ENCODE measurements around the gene CNTN2.

Gene CNTN2

DNA sequence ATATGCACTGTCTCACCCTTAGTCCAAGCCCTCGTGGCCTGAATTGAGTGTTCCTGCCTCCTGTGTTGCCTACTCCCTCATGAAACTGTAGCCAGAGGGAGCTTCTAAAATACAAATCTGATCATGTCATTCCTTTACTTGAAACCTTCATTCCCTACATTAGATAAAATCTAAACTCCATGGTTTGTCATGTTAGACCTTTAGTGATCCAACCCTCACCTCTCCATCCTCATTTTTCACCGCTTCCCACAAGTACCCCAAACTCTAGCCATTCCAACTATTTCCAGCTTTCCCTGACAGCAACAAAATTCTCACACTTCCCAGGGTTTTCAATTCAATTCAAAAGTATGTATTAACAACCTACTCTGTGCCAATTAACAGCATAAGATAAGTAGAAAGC is 18.3 kb upstream of the CNTN2 start:
- no peak for DNase-seq (ENCODE audit: low read depth in 2 of 2)

- DNase-seq (ENCODE audit: low read depth in 2 of 2): no peak
Observed at GRCh38 chr1:205025239-205025638, 17.8 kb upstream of the CNTN2 start.

- DNase-seq (ENCODE audit: low read depth in 2 of 2): no peak
Observed at GRCh38 chr1:205026181-205026580, 16.8 kb upstream of the CNTN2 start.

DNA sequence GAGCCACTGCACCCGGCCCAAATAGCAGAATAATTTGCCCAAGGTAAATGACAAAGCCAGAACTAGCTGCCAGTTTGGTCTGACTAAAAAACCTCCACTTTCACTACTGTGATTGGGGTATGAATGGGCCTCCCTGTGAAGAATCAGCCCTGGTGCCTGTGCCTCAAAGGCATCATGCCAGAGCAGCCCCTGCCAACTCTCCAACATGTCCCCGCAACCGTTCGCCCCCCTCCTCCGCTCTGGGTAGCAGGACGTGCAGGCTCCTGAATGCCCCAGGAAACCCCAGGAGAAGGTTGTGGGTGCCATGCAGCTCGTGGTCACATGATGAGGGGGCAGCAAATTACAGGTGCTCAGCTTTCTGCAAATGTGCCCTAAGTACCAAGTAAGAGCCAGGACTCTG is 14.6 kb upstream of the CNTN2 start:
- no peak for DNase-seq (ENCODE audit: low read depth in 2 of 2)

DNA sequence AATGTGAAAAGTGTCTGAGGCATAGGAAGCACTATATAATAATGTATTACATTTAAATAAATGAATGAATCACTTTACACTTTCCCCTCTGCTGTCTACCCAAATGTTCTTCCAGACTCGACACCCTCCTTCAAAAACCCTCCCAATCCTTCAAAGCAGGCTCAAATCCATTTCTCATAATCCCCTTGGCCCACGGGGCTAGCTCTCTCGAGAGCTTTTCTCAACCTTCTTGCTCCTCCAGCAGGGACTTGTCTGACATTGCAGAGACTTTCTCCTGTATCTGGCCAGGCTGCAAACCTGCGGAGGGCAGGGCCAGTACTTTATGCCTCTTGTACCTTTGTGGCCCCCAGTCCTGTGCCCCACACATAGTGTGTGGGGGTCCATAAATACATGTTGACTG is 14.1 kb upstream of the CNTN2 start:
- no peak for DNase-seq (ENCODE audit: low read depth in 2 of 2)

- no peak for DNase-seq (ENCODE audit: low read depth in 2 of 2)
Observed at GRCh38 chr1:205030241-205030640, 12.8 kb upstream of the CNTN2 start.

DNA sequence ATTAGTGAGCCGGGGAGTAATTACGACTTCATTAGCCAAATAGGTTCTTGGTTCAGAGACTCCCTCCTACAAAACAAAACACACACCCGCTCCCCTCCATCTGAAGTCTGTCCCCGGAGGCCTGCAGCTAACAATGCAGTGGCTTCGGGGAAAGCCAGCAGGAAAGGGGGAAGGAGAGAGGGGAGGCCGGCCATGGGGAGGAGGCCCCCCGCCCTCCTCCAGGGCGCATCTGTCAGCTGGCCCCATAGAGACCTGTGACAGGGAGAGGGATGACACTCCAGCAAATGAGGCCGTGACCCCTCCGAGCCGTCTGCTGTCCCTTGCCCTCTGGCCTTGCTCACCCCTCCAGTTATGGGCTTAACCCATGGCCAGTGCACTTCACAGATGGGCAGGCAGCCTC is 12.1 kb upstream of the CNTN2 start:
- DNase-seq (ENCODE audit: low read depth in 2 of 2): no peak

DNA sequence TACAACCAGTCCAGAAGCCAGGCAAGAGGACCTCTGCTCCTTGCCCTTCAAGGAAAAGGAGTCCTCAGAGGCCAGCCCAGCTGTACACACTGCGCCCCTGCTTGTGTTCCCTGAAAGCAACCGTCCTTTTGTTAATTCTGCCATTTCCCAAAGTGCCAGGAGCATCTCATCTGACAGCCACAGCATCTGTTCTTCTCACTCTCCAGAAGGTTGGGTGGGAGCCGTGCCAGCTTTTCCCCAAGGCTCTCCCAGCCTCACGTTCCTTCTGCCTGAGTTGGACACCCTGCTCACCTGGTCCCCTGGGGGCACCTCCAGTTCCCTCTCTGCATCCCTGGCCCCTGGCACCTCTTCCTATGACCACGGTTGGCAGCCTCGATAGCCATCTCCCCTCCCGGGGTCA is 10.5 kb upstream of the CNTN2 start:
- DNase-seq (ENCODE audit: low read depth in 2 of 2): no peak

DNA sequence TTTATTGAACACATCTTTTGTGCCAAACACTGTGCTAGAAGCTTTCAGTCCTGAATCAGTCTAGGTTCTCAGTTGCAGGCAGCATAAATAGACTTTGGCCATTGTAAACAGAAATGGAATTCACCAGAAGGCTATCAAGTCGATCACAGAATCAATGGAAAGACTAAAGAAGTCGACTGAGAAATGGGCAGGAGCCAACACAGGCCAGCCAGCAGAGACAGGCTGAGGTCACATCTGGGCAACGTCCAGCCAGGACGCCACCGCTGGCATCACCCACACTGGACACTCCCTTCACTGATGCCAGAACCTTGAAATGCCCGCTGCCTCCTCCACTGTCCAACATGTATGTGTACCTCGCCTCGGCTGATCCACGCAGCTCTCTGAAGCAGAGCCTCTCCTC is 5.5 kb upstream of the CNTN2 start:
- no peak for DNase-seq (ENCODE audit: low read depth in 2 of 2)

DNA sequence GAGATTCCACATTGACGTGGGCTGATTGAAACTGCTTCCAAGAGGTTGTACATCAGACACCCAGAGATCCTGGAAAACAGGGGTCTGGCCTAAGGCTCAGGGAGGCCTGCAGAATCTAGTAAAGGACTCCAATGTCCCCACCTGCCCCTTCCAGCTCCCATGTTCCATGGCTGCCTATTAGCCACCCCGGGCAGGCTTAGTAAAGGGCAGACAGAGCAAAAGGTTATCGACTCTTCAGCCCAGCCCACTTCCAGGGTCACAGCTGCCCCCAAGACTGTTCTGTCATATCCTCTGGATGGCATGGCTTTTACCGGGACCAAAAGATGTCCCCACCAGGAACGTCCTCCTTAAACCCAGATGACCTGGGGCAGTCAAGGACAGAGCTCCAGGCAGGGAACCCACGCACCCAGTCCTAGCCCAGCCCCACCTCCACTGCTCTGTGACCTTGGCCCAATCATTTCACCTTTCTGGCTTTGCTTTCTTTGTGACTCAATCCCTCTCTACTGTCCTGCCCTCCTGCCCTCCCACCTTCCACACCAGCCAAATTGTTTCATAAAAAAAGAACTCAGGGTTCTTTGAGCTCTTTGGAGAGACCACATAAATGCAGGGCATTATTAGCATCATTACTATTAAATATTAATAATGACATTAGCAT is 4.8 kb upstream of the CNTN2 start:
- DNase-seq (ENCODE audit: low read depth in 2 of 2): no peak

DNA sequence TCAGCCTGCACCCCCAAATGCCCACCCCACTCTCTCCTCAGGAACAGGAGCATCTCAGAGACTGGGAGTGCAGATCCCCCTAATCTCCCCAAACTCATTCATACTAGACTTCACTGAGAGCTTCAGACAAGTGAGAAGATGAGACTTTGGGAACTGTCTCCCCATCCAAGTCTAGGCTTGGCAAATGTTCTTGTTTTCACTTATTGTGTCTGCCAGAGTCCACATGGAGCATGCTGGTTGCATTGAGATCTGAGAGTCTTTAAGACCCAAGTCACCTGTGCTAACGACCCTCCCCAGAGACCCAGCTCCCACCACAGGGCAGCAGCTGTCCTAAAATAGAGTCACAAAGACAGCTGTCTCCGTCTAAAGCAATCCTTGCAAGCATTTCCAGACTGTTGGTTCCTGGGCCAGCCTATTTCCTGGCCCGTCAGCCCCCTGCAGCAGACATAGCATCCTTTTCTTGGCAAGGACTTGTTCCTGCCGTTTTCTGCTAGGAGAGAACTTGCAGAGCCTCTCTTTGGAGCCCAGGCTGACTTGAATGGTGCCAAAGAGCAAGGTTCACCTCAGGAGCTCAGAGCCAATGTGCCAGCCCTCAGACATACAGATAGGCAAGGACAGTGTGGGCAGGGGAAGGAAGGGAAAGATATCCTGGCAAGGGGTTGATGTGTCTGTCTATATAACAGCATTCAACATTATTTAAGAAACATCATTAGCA is 1.9 kb upstream of the CNTN2 start:
- DNase-seq (ENCODE audit: low read depth in 2 of 2): no peak

DNA sequence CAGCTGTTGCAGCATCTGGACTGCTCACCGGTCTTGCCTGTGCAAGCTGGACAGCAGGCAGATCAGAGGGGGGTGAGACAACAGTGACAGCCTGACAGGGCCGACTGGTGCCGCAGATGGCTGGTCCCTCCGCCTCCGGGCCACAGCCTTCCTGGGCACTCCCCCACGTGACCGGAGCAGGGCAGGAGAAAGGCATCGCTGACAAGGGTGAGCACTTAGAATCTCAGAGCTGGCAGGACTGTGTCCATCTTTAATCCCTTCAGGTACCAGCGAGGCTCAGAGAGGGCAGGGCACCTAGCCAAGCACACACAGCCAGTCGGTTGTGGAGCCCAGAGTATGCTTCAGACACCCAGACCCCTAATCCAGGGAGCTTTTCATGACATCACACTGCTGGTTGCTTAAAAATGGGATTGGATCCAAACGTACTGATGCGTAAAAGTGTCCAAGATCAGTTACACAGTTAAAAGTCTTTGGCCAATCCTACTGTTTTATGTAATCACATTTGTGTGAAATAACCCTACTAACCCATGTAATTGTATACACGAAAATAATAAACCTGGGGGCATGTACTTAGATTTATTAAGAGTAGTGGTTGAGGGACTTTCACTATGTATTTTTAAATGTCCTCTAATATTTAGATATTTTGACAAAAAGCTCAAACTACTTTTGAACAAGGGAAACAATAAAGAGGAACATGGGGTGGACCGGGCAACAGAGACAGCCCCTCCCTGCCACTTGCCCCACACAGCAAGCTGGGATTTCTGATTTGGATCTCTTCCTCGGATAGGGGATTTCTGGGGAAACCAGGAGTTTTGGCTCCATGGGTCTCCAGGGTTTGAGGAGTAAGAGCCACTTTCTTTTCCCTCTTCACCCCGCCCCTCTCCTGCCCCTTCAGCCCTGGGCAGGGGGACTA is 758 bp upstream of the CNTN2 start:
- DNase-seq (ENCODE audit: low read depth in 2 of 2): no peak

GRCh38 chr1:205043866-205044265 is 854 bp downstream of the CNTN2 start:
- no peak for DNase-seq (ENCODE audit: low read depth in 2 of 2)

DNA sequence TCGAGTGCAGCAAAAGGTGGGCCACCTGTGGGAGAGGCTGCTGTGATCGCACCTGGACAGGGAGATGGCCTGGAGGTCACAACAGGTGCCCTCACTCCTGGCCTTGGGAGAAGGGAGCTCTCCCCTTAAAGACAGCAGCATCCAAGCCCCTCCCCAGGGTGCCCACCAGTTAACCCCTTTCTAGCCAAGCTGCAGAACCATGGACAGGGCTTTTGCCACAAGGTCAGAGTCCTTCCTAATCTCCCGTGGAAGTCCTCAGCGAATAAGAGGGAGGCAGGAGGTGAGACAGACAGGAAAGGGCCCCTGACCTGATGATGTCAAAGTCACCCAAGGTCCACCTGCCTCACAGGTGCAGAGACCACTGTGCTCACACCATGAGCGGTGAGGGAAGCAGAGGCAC is 1.7 kb downstream of the CNTN2 start:
- no peak for DNase-seq (ENCODE audit: low read depth in 2 of 2)

DNA sequence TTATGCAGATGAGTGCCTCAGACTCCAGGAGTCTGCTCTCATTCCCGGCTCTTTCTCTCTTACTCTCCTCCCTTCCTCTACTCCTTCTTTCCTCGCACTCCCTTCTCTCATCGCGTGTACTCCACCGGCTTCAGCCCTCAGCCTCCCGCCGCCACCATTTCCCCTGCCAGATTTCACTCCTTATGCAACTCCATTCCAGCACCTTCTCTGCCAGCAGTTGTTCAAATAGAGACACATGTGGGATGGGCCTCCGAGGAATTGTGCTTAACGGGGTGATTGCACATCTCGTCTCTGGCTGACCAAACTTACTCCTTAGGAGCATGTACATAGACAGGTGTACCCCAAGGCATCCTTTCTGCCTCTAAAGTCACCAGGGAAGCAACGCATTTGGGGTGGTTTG is 2.1 kb downstream of the CNTN2 start:
- no peak for DNase-seq (ENCODE audit: low read depth in 2 of 2)

- DNase-seq (ENCODE audit: low read depth in 2 of 2): no peak
Observed at GRCh38 chr1:205046870-205047269, 3.9 kb downstream of the CNTN2 start.

GRCh38 chr1:205047764-205048231 is 4.8 kb downstream of the CNTN2 start:
- no peak for DNase-seq (ENCODE audit: low read depth in 2 of 2)

- DNase-seq (ENCODE audit: low read depth in 2 of 2): no peak
Observed at GRCh38 chr1:205048382-205048781, 5.4 kb downstream of the CNTN2 start.

GRCh38 chr1:205049479-205049878 is 6.5 kb downstream of the CNTN2 start:
- no peak for DNase-seq (ENCODE audit: low read depth in 2 of 2)

DNA sequence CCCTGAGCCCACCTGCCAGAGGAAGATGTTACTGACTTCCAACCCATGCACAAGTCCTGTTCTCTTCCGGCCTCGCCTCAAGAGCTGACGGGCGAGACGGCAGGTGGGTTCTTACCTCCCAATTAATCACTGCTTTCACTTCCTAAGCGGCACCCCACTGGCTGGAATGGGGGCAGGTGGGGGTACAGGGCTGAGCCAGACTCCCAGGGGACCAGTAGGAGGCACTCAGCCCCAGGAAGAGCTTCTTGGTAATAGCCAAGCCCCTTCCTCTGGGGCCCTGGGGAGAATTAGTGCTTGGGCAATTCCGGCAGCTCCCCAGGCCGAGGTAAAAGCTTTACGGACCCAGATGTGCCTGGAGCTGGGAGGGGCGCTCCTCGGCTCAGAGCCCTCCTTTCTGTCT is 9.7 kb downstream of the CNTN2 start:
- DNase-seq (ENCODE audit: low read depth in 2 of 2): no peak

- no peak for DNase-seq (ENCODE audit: low read depth in 2 of 2)
Observed at GRCh38 chr1:205053296-205053695, 10.3 kb downstream of the CNTN2 start.

GRCh38 chr1:205054013-205054412 is 11.0 kb downstream of the CNTN2 start:
- no peak for DNase-seq (ENCODE audit: low read depth in 2 of 2)

- DNase-seq (ENCODE audit: low read depth in 2 of 2): no peak
Observed at GRCh38 chr1:205056188-205056611, 13.2 kb downstream of the CNTN2 start.

All from stimulated activated CD8-positive, alpha-beta memory T cell treated with anti-CD3 and anti-CD28 coated beads, Interleukin-15, amount 100 ng/mL, for 48 hours (primary cell).